Loucy (cell line): Measurements from ENCODE around the gene MEIOSIN.

Experiments
- EZH2phosphoT487 ChIP-seq: fragments of 200-600 bp; IDR thresholded peaks from 2 replicates; pipeline ENCODE4 v1.6.1; 2018; ENCODE audit warnings: antibody characterized with exemption, mild to moderate bottlenecking, moderate library complexity, borderline replicate concordance
- TF ChIP-seq, protein P1 (sequence below): fragments of 200-600 bp; sonication (generic); conservative IDR thresholded peaks from 2 replicates; pipeline ENCODE4 v1.5.1; 2014; ENCODE audit warnings: mild to moderate bottlenecking, antibody characterized with exemption, low read length

DNA sequence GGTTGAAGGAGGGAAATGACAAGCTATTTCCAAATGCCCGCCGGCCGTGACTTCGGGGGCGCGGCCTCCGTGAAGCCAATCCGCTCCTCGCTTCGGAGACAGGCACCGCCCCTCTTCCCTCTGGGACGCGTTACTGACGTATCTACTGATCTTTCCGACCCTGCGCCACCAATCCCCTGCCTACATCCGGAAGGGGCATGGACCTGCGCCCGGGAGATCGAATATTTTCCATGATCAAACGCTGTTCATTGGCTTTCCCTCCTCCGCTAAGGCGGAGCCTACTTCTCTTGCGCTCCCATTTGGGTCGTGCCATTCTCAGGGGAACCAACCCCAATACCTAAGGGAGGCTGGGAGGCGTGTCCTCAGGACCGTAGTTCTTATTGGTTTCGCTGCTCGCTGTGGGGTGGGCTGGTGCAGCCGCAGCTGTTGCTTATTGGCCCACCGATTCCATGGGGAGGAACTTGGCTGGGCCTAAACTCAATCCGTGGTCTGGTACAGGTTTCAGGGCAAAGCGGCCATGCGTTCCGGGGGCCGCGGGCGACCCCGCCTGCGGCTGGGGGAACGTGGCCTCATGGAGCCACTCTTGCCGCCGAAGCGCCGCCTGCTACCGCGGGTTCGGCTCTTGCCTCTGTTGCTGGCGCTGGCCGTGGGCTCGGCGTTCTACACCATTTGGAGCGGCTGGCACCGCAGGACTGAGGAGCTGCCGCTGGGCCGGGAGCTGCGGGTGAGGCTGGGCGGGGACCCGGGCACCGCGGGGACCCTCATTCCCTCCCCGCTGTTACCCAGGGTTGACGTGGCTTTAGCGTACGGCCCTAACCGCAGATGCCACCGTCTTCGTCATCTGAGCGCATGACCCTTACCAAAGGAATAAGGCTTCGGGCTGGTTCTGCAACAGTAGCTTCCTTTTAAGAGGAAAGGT is 40.8 kb upstream of the MEIOSIN start, which contains the start of gene QPCTL:
- TF ChIP-seq, protein P1, sequence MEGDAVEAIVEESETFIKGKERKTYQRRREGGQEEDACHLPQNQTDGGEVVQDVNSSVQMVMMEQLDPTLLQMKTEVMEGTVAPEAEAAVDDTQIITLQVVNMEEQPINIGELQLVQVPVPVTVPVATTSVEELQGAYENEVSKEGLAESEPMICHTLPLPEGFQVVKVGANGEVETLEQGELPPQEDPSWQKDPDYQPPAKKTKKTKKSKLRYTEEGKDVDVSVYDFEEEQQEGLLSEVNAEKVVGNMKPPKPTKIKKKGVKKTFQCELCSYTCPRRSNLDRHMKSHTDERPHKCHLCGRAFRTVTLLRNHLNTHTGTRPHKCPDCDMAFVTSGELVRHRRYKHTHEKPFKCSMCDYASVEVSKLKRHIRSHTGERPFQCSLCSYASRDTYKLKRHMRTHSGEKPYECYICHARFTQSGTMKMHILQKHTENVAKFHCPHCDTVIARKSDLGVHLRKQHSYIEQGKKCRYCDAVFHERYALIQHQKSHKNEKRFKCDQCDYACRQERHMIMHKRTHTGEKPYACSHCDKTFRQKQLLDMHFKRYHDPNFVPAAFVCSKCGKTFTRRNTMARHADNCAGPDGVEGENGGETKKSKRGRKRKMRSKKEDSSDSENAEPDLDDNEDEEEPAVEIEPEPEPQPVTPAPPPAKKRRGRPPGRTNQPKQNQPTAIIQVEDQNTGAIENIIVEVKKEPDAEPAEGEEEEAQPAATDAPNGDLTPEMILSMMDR: no peak
- no peak for TF ChIP-seq EZH2phosphoT487
